GM19035 (cell line): ENCODE measurements around the gene AMTN.
A peak's percentile ranks its signal among the peaks of the same experiment; 100 is the strongest.

Experiments used
- ATAC-seq: cut with Tn5 transposase; IDR thresholded peaks from one replicate; pipeline ENCODE4 v1.9.1; 2021; ENCODE audit not compliant: unreplicated experiment

AMTN gene

GRCh38 chr4:70559211-70559830, 41.0 kb downstream of the AMTN start:
- ATAC-seq = peak; percentile 82

- no peak for ATAC-seq
Observed at GRCh38 chr4:70559924-70560323, 41.6 kb downstream of the AMTN start.

GRCh38 chr4:70564033-70564432, 45.7 kb downstream of the AMTN start:
- no peak for ATAC-seq

GRCh38 chr4:70570796-70571195, 52.4 kb downstream of the AMTN start:
- ATAC-seq = no peak

- no peak for ATAC-seq
Observed at GRCh38 chr4:70571772-70572171, 53.4 kb downstream of the AMTN start.

- no peak for ATAC-seq
Observed at GRCh38 chr4:70575964-70576363, 57.6 kb downstream of the AMTN start.

GRCh38 chr4:70577220-70577927, 59.0 kb downstream of the AMTN start:
- no peak for ATAC-seq

GRCh38 chr4:70581980-70582379, 63.6 kb downstream of the AMTN start:
- no peak for ATAC-seq
